ENCODE results near the gene SLC25A44. TPM values are rescaled to one million over a fixed set of nuclear protein-coding genes. Genes with fewer than 3 reads are reported as not detected.
"Not testable (repeated sequence)": the region's sequence is repeated elsewhere in the genome, so short reads cannot be mapped to it uniquely, and the experiment has no call there.

The SLC25A44 gene
- total RNA-seq, 1 donor = 18.6 TPM

GRCh38 chr1:156177919-156178654 is 15.8 kb upstream of the SLC25A44 start:
- TF ChIP-seq, protein P1, sequence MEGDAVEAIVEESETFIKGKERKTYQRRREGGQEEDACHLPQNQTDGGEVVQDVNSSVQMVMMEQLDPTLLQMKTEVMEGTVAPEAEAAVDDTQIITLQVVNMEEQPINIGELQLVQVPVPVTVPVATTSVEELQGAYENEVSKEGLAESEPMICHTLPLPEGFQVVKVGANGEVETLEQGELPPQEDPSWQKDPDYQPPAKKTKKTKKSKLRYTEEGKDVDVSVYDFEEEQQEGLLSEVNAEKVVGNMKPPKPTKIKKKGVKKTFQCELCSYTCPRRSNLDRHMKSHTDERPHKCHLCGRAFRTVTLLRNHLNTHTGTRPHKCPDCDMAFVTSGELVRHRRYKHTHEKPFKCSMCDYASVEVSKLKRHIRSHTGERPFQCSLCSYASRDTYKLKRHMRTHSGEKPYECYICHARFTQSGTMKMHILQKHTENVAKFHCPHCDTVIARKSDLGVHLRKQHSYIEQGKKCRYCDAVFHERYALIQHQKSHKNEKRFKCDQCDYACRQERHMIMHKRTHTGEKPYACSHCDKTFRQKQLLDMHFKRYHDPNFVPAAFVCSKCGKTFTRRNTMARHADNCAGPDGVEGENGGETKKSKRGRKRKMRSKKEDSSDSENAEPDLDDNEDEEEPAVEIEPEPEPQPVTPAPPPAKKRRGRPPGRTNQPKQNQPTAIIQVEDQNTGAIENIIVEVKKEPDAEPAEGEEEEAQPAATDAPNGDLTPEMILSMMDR (IDR thresholded peaks at IDR 0.05; ENCODE audit: insufficient read depth, low read depth, low read length) = no peak
- H3K4me3 ChIP-seq (ENCODE audit: low read depth, low read length) = no peak overlapping the region
- DNase-seq (ENCODE audit: low read depth) = no peak

DNA sequence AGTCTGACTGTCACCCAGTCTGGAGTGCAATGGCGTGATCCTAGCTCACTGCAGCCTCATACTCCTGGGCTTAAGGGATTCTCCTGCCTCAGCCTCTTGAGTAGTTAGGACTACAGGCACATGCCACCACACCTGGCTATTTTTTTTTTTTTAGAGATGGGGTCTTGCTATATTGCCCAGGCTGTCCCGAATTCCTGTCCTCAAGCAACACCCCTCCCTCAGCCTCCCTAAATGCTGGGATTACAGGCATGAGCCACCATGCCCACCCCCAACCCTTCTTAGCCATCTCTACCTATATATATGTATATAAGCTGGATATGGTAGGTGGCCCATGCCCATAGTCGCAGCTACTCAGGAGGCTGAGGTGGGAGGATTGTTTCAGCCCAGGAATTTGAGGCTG is 13.4 kb upstream of the SLC25A44 start:
- no peak overlapping the region for H3K4me3 ChIP-seq (ENCODE audit: low read depth, low read length)
- TF ChIP-seq, protein P1 (IDR thresholded peaks at IDR 0.05; ENCODE audit: insufficient read depth, low read depth, low read length) = no peak
- no peak for DNase-seq (ENCODE audit: low read depth)

GRCh38 chr1:156181391-156181924 is 12.4 kb upstream of the SLC25A44 start:
- DNase-seq (ENCODE audit: low read depth); H3K4me3 ChIP-seq (ENCODE audit: low read depth, low read length): not testable (repeated sequence)

- DNase-seq (ENCODE audit: low read depth); H3K4me3 ChIP-seq (ENCODE audit: low read depth, low read length): not testable (repeated sequence)
These were observed 11.7 kb upstream of the SLC25A44 start for GRCh38 chr1:156182010-156182779.

GRCh38 chr1:156186347-156187177 is 7.3 kb upstream of the SLC25A44 start:
- H3K4me3 ChIP-seq (ENCODE audit: low read depth, low read length) = not testable (repeated sequence)
- DNase-seq (ENCODE audit: low read depth) = peak; percentile 20

GRCh38 chr1:156190265-156190664 is 3.6 kb upstream of the SLC25A44 start:
- not testable (repeated sequence) for DNase-seq (ENCODE audit: low read depth)

GRCh38 chr1:156191292-156191964 is 2.5 kb upstream of the SLC25A44 start:
- TF ChIP-seq, protein P1 (IDR thresholded peaks at IDR 0.05; ENCODE audit: insufficient read depth, low read depth, low read length) = no peak
- DNase-seq (ENCODE audit: low read depth) = peak; percentile 13
- H3K4me3 ChIP-seq (ENCODE audit: low read depth, low read length) = no peak overlapping the region

More at GRCh38 chr1:156190265-156190664, 3.6 kb upstream of the SLC25A44 start:
- not testable (repeated sequence) for H3K4me3 ChIP-seq (ENCODE audit: low read depth, low read length)

DNA sequence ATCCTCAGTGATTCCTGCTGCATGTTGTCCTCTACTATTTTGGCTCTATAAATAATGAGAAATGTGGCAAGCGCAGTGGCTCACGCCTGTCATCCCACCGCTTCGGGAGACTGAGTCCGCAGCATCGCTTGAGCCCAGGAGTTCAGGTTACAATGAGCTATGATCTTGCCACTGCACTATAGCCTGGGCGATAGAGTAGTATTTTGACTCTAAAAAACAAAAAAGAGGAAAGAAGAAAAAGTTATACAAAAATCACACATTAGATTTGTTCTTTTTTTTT is 756 bp upstream of the SLC25A44 start:
- DNase-seq (ENCODE audit: low read depth) = no peak
- peak overlapping the region; percentile 100 for H3K4me3 ChIP-seq (ENCODE audit: low read depth, low read length)
- TF ChIP-seq, protein P1 (IDR thresholded peaks at IDR 0.05; ENCODE audit: insufficient read depth, low read depth, low read length) = no peak

Measured in fibroblast of villous mesenchyme (primary cell).